GM19328 (cell line): ENCODE results near the gene ELF5.

Source experiments
- ATAC-seq: cut with Tn5 transposase; IDR thresholded peaks from one replicate; pipeline ENCODE4 v1.9.1; 2021; ENCODE audit warnings: mild to moderate bottlenecking, moderate library complexity; ENCODE audit not compliant: unreplicated experiment

The ELF5 gene

GRCh38 chr11:34458525-34458924, 55.1 kb downstream of the ELF5 start:
- ATAC-seq, result no peak

GRCh38 chr11:34457607-34458006, 56.0 kb downstream of the ELF5 start:
- ATAC-seq, result no peak

- no peak for ATAC-seq
These were observed 59.1 kb downstream of the ELF5 start for GRCh38 chr11:34454308-34455032.

- ATAC-seq, result no peak
These were observed 62.5 kb downstream of the ELF5 start for GRCh38 chr11:34451053-34451452.

- ATAC-seq, result no peak
These were observed 64.6 kb downstream of the ELF5 start for GRCh38 chr11:34449013-34449412.

- ATAC-seq, result no peak
These were observed 65.2 kb downstream of the ELF5 start for GRCh38 chr11:34448223-34448994.

- no peak for ATAC-seq
These were observed 66.5 kb downstream of the ELF5 start for GRCh38 chr11:34447044-34447443.

- ATAC-seq, result no peak
These were observed 67.2 kb downstream of the ELF5 start for GRCh38 chr11:34446386-34446785.

- no peak for ATAC-seq
These were observed 67.6 kb downstream of the ELF5 start for GRCh38 chr11:34445956-34446355.

GRCh38 chr11:34444428-34444827, 69.2 kb downstream of the ELF5 start:
- no peak for ATAC-seq

- no peak for ATAC-seq
These were observed 70.5 kb downstream of the ELF5 start for GRCh38 chr11:34443136-34443535.

GRCh38 chr11:34441814-34442213, 71.8 kb downstream of the ELF5 start:
- no peak for ATAC-seq

- no peak for ATAC-seq
These were observed 73.9 kb downstream of the ELF5 start for GRCh38 chr11:34439610-34440198.

GRCh38 chr11:34438529-34439507, 74.8 kb downstream of the ELF5 start, which contains the start of gene CAT:
CAT (plus strand) TSS chr11:34438934; CDS start chr11:34439014, 80 bp downstream.
- ATAC-seq, result peak; percentile 97

- ATAC-seq, result no peak
These were observed 76.1 kb downstream of the ELF5 start for GRCh38 chr11:34437224-34438125.

GRCh38 chr11:34433899-34434298, 79.7 kb downstream of the ELF5 start:
- no peak for ATAC-seq

- ATAC-seq, result no peak
These were observed 80.8 kb downstream of the ELF5 start for GRCh38 chr11:34432822-34433221.

- ATAC-seq, result no peak
These were observed 81.6 kb downstream of the ELF5 start for GRCh38 chr11:34431979-34432378.
